Neural progenitor cell (in vitro differentiated cells): ENCODE measurements around the gene NCAPG2.

Source experiments
- EZH2 ChIP-seq: fragments of 200-600 bp; sonication (generic); IDR thresholded peaks from 2 replicates; pipeline ENCODE4 v1.6.1; 2017; ENCODE audit warnings: antibody characterized with exemption, mild to moderate bottlenecking, moderate library complexity
- TF ChIP-seq, protein P1 (sequence below): fragments of 200-600 bp; sonication (generic); IDR thresholded peaks from 2 replicates; pipeline ENCODE4 v1.5.1; 2017; ENCODE audit warnings: antibody characterized with exemption, mild to moderate bottlenecking

DNA sequence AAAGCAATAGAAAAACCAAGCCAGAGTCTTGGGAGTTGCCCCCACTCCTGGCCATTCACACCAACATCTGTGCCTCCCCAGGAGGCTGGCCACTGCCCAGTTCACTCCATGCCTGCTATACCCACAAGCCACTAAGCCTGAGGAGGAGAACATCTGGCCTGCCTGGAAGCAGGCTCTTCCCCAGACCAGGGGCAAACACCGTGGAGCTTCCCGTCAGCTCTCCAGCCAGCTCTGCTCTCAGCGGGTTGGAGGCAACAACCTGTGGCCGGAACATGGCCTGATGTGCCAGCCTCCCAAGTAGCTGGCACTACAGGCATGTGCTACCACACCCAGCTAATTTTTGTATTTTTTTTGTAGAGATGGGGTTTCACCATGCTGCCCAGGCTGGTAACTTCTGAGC, 107.9 kb downstream of the NCAPG2 start:
- TF ChIP-seq, protein P1, sequence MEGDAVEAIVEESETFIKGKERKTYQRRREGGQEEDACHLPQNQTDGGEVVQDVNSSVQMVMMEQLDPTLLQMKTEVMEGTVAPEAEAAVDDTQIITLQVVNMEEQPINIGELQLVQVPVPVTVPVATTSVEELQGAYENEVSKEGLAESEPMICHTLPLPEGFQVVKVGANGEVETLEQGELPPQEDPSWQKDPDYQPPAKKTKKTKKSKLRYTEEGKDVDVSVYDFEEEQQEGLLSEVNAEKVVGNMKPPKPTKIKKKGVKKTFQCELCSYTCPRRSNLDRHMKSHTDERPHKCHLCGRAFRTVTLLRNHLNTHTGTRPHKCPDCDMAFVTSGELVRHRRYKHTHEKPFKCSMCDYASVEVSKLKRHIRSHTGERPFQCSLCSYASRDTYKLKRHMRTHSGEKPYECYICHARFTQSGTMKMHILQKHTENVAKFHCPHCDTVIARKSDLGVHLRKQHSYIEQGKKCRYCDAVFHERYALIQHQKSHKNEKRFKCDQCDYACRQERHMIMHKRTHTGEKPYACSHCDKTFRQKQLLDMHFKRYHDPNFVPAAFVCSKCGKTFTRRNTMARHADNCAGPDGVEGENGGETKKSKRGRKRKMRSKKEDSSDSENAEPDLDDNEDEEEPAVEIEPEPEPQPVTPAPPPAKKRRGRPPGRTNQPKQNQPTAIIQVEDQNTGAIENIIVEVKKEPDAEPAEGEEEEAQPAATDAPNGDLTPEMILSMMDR = no peak
- TF ChIP-seq EZH2 = no peak
